HEK293T (cell line): ENCODE data around the gene ZBTB20.

Experiments
- L3MBTL2 ChIP-seq: fragments of 450-650 bp; conservative IDR thresholded peaks from 2 replicates; pipeline ENCODE4 v1.6.1; 2016; ENCODE audit warnings: mild to moderate bottlenecking
- TARDBP ChIP-seq: fragments of 450-650 bp; IDR thresholded peaks from 2 replicates; pipeline ENCODE4 v1.6.1; 2016

DNA sequence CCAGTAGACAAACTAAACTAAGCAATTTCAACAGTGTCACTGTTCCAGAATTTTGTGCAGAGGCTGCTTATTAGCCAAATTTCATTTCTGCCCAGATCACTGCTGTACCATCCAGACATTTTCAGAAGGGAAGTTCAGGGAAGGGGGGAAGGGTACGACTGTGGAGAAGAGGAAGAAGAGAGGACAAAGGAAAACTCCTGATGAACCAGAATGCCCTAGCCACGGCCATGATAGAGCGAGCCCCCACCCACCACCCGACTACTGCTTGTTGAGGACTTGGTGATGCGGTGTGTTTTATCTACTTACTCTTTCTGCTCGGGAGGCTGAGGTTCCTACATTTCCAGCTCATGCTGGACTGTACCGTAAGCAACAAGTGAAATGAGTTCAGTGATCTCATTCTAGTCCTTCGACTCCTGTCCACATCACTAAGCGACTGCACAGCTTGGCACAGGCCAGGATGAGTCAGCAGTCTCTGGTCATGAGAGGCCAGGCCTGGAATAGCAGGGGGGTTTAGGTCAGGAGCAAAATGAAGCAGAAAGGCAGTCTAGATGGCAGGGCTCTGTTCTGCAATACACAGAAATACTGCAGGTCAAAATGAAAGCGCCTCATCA is 522.4 kb downstream of the ZBTB20 start:
- TF ChIP-seq L3MBTL2 (no peak), TARDBP (no peak)
